K562 (cell line): ENCODE data around the gene SERPINB3. TPM values are rescaled to one million over a fixed set of nuclear protein-coding genes. Genes with fewer than 3 reads are reported as not detected.
"Not testable (repeated sequence)": the region's sequence is repeated elsewhere in the genome, so short reads cannot be mapped to it uniquely, and the experiment has no call there.

Source experiments
- ATAC-seq: fragments of 200-7000 bp; cut with Tn5 transposase; 3 replicates; pipeline ENCODE4 v1.9.1; 2020; ENCODE audit warnings: moderate library complexity
- Bru-seq: library from RNA; stranded (reverse); fragments of 400-500 nt; gene quantifications from one replicate; lab custom pipeline; 2021; lab: Mats Ljungman, UMichigan
- BruChase-seq, 2 experiments: library from RNA; stranded (reverse); fragments of 400-500 nt; gene quantifications; one replicate each; lab custom pipeline; 2021; lab: Mats Ljungman, UMichigan
- BruUV-seq: library from RNA; stranded (reverse); fragments of 400-500 nt; replicated peaks from 2 replicates; lab custom pipeline; 2021; lab: Mats Ljungman, UMichigan
- CTCF ChIA-PET: fragments of 300-600 bp; formaldehyde crosslinking; extraction: SDS; loops from one replicate; lab custom pipeline; 2021; ENCODE audit warnings: low intra/inter-chr PET ratio; lab: Yijun Ruan, JAX
- POLR2A ChIA-PET: fragments of 300-600, 350-650 bp; sonication (Branson Sonifier 250); formaldehyde crosslinking; extraction: SDS; loops from one replicate; lab custom pipeline; 2021; ENCODE audit warnings: antibody characterized with exemption, inconsistent platforms; lab: Yijun Ruan, JAX
- DNase-seq, 4 experiments: peaks; one replicate each; pipeline versions ENCODE4 v3.0.0 to v3.0.0-alpha.2; 2011 to 2018; ENCODE audit warnings: low spot score in 3 of 4, mixed read lengths in 3 of 4; ENCODE audit errors: extremely low read depth in 1 of 4
- FAIRE-seq: peaks from 2 replicates; lab custom pipeline; 2011; peaks lifted over from hg19 to GRCh38; lab: Jason Lieb, UNC
- H2AFZ ChIP-seq: 2 replicates; pipeline ENCODE4 v1.6.0; 2011; ENCODE audit warnings: low read depth, low read length, control low read depth, inconsistent platforms
- H3K27ac ChIP-seq: fragments of 200-600 bp; 3 replicates; pipeline ENCODE4 v1.8.0; 2011; ENCODE audit warnings: low read depth, mild to moderate bottlenecking, control low read depth, inconsistent platforms, low read length, moderate library complexity, mixed read lengths; ENCODE audit errors: extremely low read depth
- H3K27me3 ChIP-seq, 2 experiments: fragments of 300-600 bp in 1 of 2; 2 replicates in 1 of 2; 3 replicates in 1 of 2; pipeline versions ENCODE4 v1.6.0 to v1.8.0; 2011; ENCODE audit warnings: inconsistent platforms in 2 of 2, low read length in 2 of 2, mild to moderate bottlenecking in 1 of 2, mixed read lengths in 1 of 2, moderate library complexity in 1 of 2; ENCODE audit not compliant: control insufficient read depth in 2 of 2, insufficient read depth in 2 of 2
- H3K36me3 ChIP-seq: fragments of 300-600 bp; 3 replicates; pipeline ENCODE4 v1.8.0; 2011; ENCODE audit warnings: mild to moderate bottlenecking, low read length, inconsistent platforms; ENCODE audit not compliant: control insufficient read depth, insufficient read depth
- H3K4me1 ChIP-seq, 2 experiments: fragments of 200-600 bp in 1 of 2; replicated peaks in 1 of 2; 2 replicates in 1 of 2; 3 replicates in 1 of 2; pipeline versions ENCODE4 v1.5.1 to v1.8.0; 2011; ENCODE audit warnings: inconsistent platforms in 2 of 2, low read length in 2 of 2, mild to moderate bottlenecking in 1 of 2, mixed read lengths in 1 of 2, moderate library complexity in 1 of 2; ENCODE audit not compliant: control insufficient read depth in 2 of 2, insufficient read depth in 2 of 2
- H3K4me2 ChIP-seq: 2 replicates; pipeline ENCODE4 v1.6.1; 2011; ENCODE audit warnings: low read length, control low read depth, inconsistent platforms, mixed read lengths; ENCODE audit not compliant: insufficient read depth
- H3K4me3 ChIP-seq: fragments of 200-600 bp; sonication (generic), shearing (Covaris generic); 2 replicates; pipeline ENCODE4 v1.5.1; 2016; ENCODE audit warnings: control low read depth, inconsistent platforms
- H3K79me2 ChIP-seq: fragments of 200-600 bp; 3 replicates; pipeline ENCODE4 v1.8.0; 2011; ENCODE audit warnings: low read length, inconsistent platforms; ENCODE audit not compliant: control insufficient read depth, insufficient read depth
- H3K9ac ChIP-seq, 2 experiments: 2 replicates each; pipeline versions ENCODE4 v1.6.0 to v1.6.1; 2011; ENCODE audit warnings: low read depth in 2 of 2, low read length in 2 of 2, control low read depth in 1 of 2, inconsistent platforms in 1 of 2, mild to moderate bottlenecking in 1 of 2, mixed read lengths in 1 of 2; ENCODE audit not compliant: insufficient read depth in 1 of 2
- H3K9me1 ChIP-seq: one replicate; pipeline ENCODE4 v1.6.0; 2011; ENCODE audit warnings: inconsistent platforms, mild to moderate bottlenecking, low read length, moderate library complexity; ENCODE audit not compliant: control insufficient read depth, insufficient read depth
- H3K9me3 ChIP-seq: replicated peaks from 2 replicates; pipeline ENCODE4 v1.5.1; 2011; ENCODE audit warnings: low read depth, low read length, inconsistent platforms; ENCODE audit not compliant: control insufficient read depth, insufficient read depth
- H4K20me1 ChIP-seq: replicated peaks from 2 replicates; pipeline ENCODE4 v1.6.1; 2011; ENCODE audit warnings: low read length, inconsistent platforms, mixed read lengths; ENCODE audit not compliant: control insufficient read depth, insufficient read depth
- CC2D1A ChIP-seq: fragments of 450-650 bp; IDR thresholded peaks from 2 replicates; pipeline ENCODE4 v1.6.1; 2017; ENCODE audit warnings: mild to moderate bottlenecking
- E2F4 ChIP-seq: sonication (generic); formaldehyde crosslinking; IDR thresholded peaks from 2 replicates; pipeline ENCODE4 v1.8.0; 2022; ENCODE audit warnings: mild to moderate bottlenecking, low read depth, missing genetic modification reagents
- ESRRA ChIP-seq: fragments of 450-650 bp; IDR thresholded peaks from 2 replicates; pipeline ENCODE4 v1.6.1; 2014; ENCODE audit warnings: low read depth, mild to moderate bottlenecking, moderate library complexity, borderline replicate concordance
- FIP1L1 ChIP-seq: fragments of 200-400 bp; formaldehyde crosslinking; IDR thresholded peaks from 2 replicates; pipeline ENCODE4 v1.6.1; 2018; ENCODE audit warnings: mild to moderate bottlenecking, low read depth, low read length; ENCODE audit not compliant: poor library complexity, severe bottlenecking
- FOS ChIP-seq: IDR thresholded peaks from 3 replicates; pipeline ENCODE4 v1.6.1; 2011; ENCODE audit not compliant: insufficient read length; ENCODE audit errors: extremely low read depth
- L3MBTL2 ChIP-seq: fragments of 450-650 bp; IDR thresholded peaks from 2 replicates; pipeline ENCODE4 v1.6.1; 2016; ENCODE audit warnings: mild to moderate bottlenecking, moderate library complexity
- MEIS2 ChIP-seq: fragments of 450-650 bp; IDR thresholded peaks from 2 replicates; pipeline ENCODE4 v1.6.1; 2014; ENCODE audit warnings: mild to moderate bottlenecking; ENCODE audit not compliant: partially characterized antibody
- ZNF764 ChIP-seq: fragments of 250-450 bp; sonication (Bioruptor Pico); IDR thresholded peaks from 2 replicates; pipeline ENCODE4 v1.4.0; 2020; ENCODE audit warnings: low read depth, mild to moderate bottlenecking, moderate library complexity
- WGBS: fragments of 100-300 bp; shearing (Covaris generic); methylation state at CpG from one replicate; pipeline ENCODE4 v1.1.6; 2016; ENCODE audit warnings: low coverage, mixed read lengths; ENCODE audit not compliant: insufficient coverage; ENCODE audit errors: missing lambda C conversion rate; 5-methylcytosine and 5-hydroxymethylcytosine counted together
- in situ Hi-C: fragments of 300-500 bp; cut with MboI; formaldehyde crosslinking; loops from 4 replicates; pipeline ENCODE4 v1.15.0; 2018; ENCODE audit warnings: inconsistent platforms, mixed read lengths
- intact Hi-C: fragments of 100-400 bp; cut with micrococcal nuclease; formaldehyde crosslinking; loops from 2 replicates; pipeline ENCODE4 v1.14.2; 2022
- long read RNA-seq, 3 experiments: library from polyadenylated mRNA in 2 of 3; library from RNA in 1 of 3; unstranded in 2 of 3; stranded (forward) in 1 of 3; transcript quantifications; one replicate each; pipeline ENCODE4 v2.0.0, GENCODE V29; 2019 to 2022
- polyA minus RNA-seq, 3 experiments: library from RNA; depleted of rRNA, polyadenylated mRNA; stranded (reverse); fragments of >200 nt; gene quantifications; 2 replicates each; pipeline ENCODE4 v1.2.3, GENCODE V29; 2011
- polyA plus RNA-seq, 8 experiments: library from polyadenylated mRNA; depleted of rRNA in 4 of 8; stranded (reverse) in 5 of 8; unstranded in 3 of 8; fragments of >200 nt; fragmentation: Nextera tagmentation in 2 of 8; fragmentation: Illumina TruSeq in 1 of 8; extraction: Ambion mirVana in 2 of 8; extraction: Trizol in 1 of 8; gene quantifications; 2 replicates each; pipeline versions ENCODE4 v1.2.1 to v1.2.3, GENCODE V29; 2011 to 2014; ENCODE audit warnings: inconsistent platforms in 1 of 8, missing spikeins in 1 of 8
- total RNA-seq, 7 experiments: library from RNA; depleted of rRNA in 6 of 7; stranded (reverse); fragments of >200 nt in 6 of 7; fragmentation: Illumina TruSeq in 2 of 7; extraction: Trizol in 2 of 7; gene quantifications; 2 replicates each; pipeline versions ENCODE4 v1.2.1 to v1.2.3, GENCODE V29; 2011 to 2021; ENCODE audit warnings: low replicate concordance in 1 of 7

SERPINB3 gene
- total RNA-seq (2011; cell fraction: chromatin; rRNA removed; ENCODE audit: low replicate concordance): not detected in 2 replicates
- not detected in 2 replicates for total RNA-seq (2011; cell fraction: nucleolus; rRNA removed)
- not detected in 2 replicates for total RNA-seq (2011; cell fraction: nucleoplasm; rRNA removed)
- total RNA-seq (2014; rRNA removed) (not detected in 2 replicates), total RNA-seq (2014; rRNA removed; fragmentation: Illumina TruSeq; extraction: Trizol) (not detected in 2 replicates), total RNA-seq (2015; rRNA removed; fragmentation: Illumina TruSeq; extraction: Trizol) (not detected in 2 replicates), total RNA-seq (2021) (not detected in 2 replicates), polyA plus RNA-seq (2011; rRNA removed) (not detected in 2 replicates), polyA plus RNA-seq (2014; fragmentation: Illumina TruSeq; extraction: Trizol) (not detected in 2 replicates), polyA plus RNA-seq (2014; fragmentation: Nextera tagmentation; extraction: Ambion mirVana) (not detected), polyA plus RNA-seq (2014; rRNA removed) (not detected in 2 replicates), polyA minus RNA-seq (2011; rRNA and poly(A)+ RNA removed) (not detected in 2 replicates), Bru-seq, nascent RNA (not detected), BruChase-seq, experiment 1, labeled RNA remaining after a 2-hour chase (not detected), BruChase-seq, experiment 2, labeled RNA remaining after a 6-hour chase (not detected)
- polyA plus RNA-seq (2011; cell fraction: cytosol; rRNA removed): not detected in 2 replicates
- not detected in 2 replicates for polyA plus RNA-seq (2011; cell fraction: nucleus; rRNA removed)
- polyA plus RNA-seq (2012): not detected in 2 replicates
- polyA minus RNA-seq (2011; cell fraction: cytosol; rRNA and poly(A)+ RNA removed): not detected in 2 replicates
- not detected in 2 replicates for polyA minus RNA-seq (2011; cell fraction: nucleus; rRNA and poly(A)+ RNA removed)
- long read RNA-seq, experiment 1: 0 reads
- long read RNA-seq, experiment 2: 0 reads
- long read RNA-seq, experiment 3: 0 reads

GRCh38 chr18:63661750-63662149, at the start of gene SERPINB3:
Gene SERPINB3 (minus strand): TSS chr18:63661893. CDS start chr18:63661216, 677 bp downstream.
- POLR2A ChIA-PET, H3K27ac ChIP-seq, intact Hi-C loops, H3K9ac ChIP-seq, H3K79me2 ChIP-seq, FAIRE-seq, ATAC-seq, H3K4me1 ChIP-seq, CTCF ChIA-PET, H4K20me1 ChIP-seq, H3K4me3 ChIP-seq, in situ Hi-C loops, H3K4me2 ChIP-seq, H2AFZ ChIP-seq, DNase-seq, BruUV-seq, H3K27me3 ChIP-seq, H3K36me3 ChIP-seq, H3K9me1 ChIP-seq, H3K9me3 ChIP-seq: not testable (repeated sequence)
- WGBS: 0% methylated on average over 1 of the region's 3 CpGs

DNA sequence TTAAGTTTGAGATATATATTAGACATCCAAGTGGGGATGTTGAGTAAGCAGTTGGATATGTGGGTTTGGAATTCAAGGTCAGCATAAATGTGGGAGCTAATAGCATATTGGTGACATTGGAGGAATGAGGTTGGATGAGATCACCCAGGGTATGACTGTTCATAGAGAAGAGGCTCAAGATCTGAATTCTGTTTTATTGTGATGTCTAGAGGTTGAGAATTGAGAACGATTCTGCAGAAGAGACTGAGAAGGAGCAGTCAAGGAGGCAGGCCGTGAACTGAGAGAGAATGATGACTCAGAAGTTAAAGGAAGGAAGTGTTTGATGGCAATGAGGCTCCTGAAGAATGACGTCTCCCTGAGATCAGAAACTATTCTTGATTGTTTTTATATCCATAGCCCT, 47.0 kb upstream of the SERPINB3 start:
- no peak overlapping the region for H2AFZ ChIP-seq
- H3K4me3 ChIP-seq: no peak overlapping the region
- ChIA-PET POLR2A (no interaction called here), CTCF (no interaction called here)
- H3K9me3 ChIP-seq: no peaks in the 10 kb centered on the region; the same call in 1 of the 2 replicates
- WGBS: 0% methylated on average over 3 of the region's 3 CpGs
- FAIRE-seq: no peak
- no peaks in the 10 kb centered on the region for H3K79me2 ChIP-seq
- H3K27ac ChIP-seq: no peak overlapping the region
- BruUV-seq: no TSS peak
- in situ Hi-C loops: no loop called here
- no peak overlapping the region for H3K4me2 ChIP-seq
- H3K4me1 ChIP-seq: no peaks in the 10 kb centered on the region
- TF ChIP-seq FIP1L1 (no peak), ESRRA (no peak), MEIS2 (no peak), ZNF764 (CRISPR knock-in tag) (no peak), L3MBTL2 (no peak), E2F4 (no peak), CC2D1A (no peak), FOS (no peak)
- TF ChIP-seq, all 486 proteins: peak for 0
- Histone ChIP-seq H4K20me1 (no peaks in the 10 kb centered on the region), H3K27me3 (no peaks in the 10 kb centered on the region), H3K36me3 (no peaks in the 10 kb centered on the region), H3K9ac (no peak overlapping the region), H3K9me1 (no peaks in the 10 kb centered on the region)
- DNase-seq (no peak), ATAC-seq (no peak)
- intact Hi-C loops: no loop called here
